Mammary epithelial cell (primary cell): ENCODE results near the gene XXYLT1.

ENCODE experiments used
- EZH2 ChIP-seq: IDR thresholded peaks from 2 replicates; pipeline ENCODE4 v1.6.1; 2012; ENCODE audit warnings: low read length, inconsistent platforms, borderline replicate concordance
- TF ChIP-seq, protein P1 (sequence below), 2 donors: IDR thresholded peaks in 1 of 2; conservative IDR thresholded peaks in 1 of 2; 2 replicates each; pipeline ENCODE4 v1.5.1; 2011 to 2012; ENCODE audit warnings: inconsistent platforms in 2 of 2, low read length in 2 of 2, mild to moderate bottlenecking in 2 of 2, control low read depth in 1 of 2, low read depth in 1 of 2; ENCODE audit not compliant: insufficient read depth in 1 of 2; ENCODE audit errors: extremely low read depth in 1 of 2

DNA sequence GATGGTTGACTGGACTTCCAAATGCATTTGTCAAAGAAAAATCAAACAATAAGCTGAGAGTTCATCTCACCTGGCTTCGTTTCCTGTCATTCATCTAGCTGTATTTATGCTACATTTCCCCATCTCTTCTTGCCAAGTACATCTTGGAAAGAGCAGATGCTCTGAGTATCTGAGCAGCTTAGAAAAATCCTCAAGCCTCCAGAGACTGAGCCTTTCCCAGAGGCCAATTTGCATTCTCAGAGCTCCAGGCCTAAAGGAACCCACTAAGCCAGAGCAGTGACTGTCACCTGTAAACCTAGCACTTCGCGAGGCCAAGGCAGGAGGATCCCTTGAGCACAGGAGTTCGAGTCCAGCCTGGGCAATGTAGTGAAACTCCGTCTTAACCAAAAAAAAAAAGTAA lies 100.5 kb downstream of the XXYLT1 start:
- TF ChIP-seq, protein P1, sequence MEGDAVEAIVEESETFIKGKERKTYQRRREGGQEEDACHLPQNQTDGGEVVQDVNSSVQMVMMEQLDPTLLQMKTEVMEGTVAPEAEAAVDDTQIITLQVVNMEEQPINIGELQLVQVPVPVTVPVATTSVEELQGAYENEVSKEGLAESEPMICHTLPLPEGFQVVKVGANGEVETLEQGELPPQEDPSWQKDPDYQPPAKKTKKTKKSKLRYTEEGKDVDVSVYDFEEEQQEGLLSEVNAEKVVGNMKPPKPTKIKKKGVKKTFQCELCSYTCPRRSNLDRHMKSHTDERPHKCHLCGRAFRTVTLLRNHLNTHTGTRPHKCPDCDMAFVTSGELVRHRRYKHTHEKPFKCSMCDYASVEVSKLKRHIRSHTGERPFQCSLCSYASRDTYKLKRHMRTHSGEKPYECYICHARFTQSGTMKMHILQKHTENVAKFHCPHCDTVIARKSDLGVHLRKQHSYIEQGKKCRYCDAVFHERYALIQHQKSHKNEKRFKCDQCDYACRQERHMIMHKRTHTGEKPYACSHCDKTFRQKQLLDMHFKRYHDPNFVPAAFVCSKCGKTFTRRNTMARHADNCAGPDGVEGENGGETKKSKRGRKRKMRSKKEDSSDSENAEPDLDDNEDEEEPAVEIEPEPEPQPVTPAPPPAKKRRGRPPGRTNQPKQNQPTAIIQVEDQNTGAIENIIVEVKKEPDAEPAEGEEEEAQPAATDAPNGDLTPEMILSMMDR (conservative IDR thresholded peaks at IDR 0.05 in 1 of 2, IDR thresholded peaks at IDR 0.05 in 1 of 2; ENCODE audit: extremely low read depth in 1 of 2, insufficient read depth in 1 of 2, low read depth in 1 of 2, low read length in 2 of 2), result no peak
- TF ChIP-seq EZH2, result no peak
